Measurements from ENCODE around the gene COPS3.

- TF ChIP-seq CTCF (IDR thresholded peaks at IDR 0.05) (no peak), POLR2A (IDR thresholded peaks at IDR 0.05) (no peak)
These were observed 65.5 kb downstream of the COPS3 start for GRCh38 chr17:17215575-17215974.
